Thyroid gland (tissue), 4 donors: ENCODE measurements around the gene ATP2C1. TPM values are rescaled to one million over a fixed set of nuclear protein-coding genes. Genes with fewer than 3 reads are reported as not detected.

Experiments used
- DNase-seq, 2 donors: peaks; one replicate each; pipeline ENCODE4 v3.0.0-alpha.2; 2019
- H3K27ac ChIP-seq, 3 donors: fragments of 200-600 bp; sonication (generic); 1 replicate in 2 of 3; 2 replicates in 1 of 3; pipeline ENCODE4 v1.5.1; 2016 to 2019; ENCODE audit warnings: mild to moderate bottlenecking in 1 of 3, moderate library complexity in 1 of 3
- H3K27me3 ChIP-seq: fragments of 200-600 bp; sonication (generic); one replicate; pipeline ENCODE4 v1.5.1; 2019
- H3K36me3 ChIP-seq, 2 donors: fragments of 200-600 bp; sonication (generic); one replicate each; pipeline ENCODE4 v1.5.1; 2016 to 2019
- H3K4me1 ChIP-seq, 2 donors: fragments of 200-600 bp; sonication (generic); one replicate each; pipeline ENCODE4 v1.5.1; 2017 to 2019
- H3K4me3 ChIP-seq, 3 donors: fragments of 200-600 bp; sonication (generic); replicated peaks in 1 of 3; 1 replicate in 2 of 3; 2 replicates in 1 of 3; pipeline ENCODE4 v1.5.1; 2016; ENCODE audit warnings: mild to moderate bottlenecking in 1 of 3
- H3K9me3 ChIP-seq: fragments of 200-600 bp; sonication (generic); one replicate; pipeline ENCODE4 v1.5.1; 2017
- CTCF ChIP-seq, 6 experiments: fragments of 200-600 bp in 3 of 6; fragments of 450-650 bp in 3 of 6; sonication (generic) in 3 of 6; IDR thresholded peaks; one replicate each; pipeline ENCODE4 v1.5.1; 2016 to 2019; ENCODE audit warnings: antibody characterized with exemption in 6 of 6, mild to moderate bottlenecking in 2 of 6, inconsistent platforms in 1 of 6, moderate library complexity in 1 of 6
- POLR2A ChIP-seq, 2 donors: fragments of 450-650 bp; IDR thresholded peaks; one replicate each; pipeline ENCODE4 v1.6.1; 2017; ENCODE audit warnings: antibody characterized with exemption in 2 of 2, mild to moderate bottlenecking in 2 of 2, moderate library complexity in 1 of 2
- WGBS, 2 donors: methylation state at CpG; one replicate each; pipeline ENCODE4 v1.1.5; 2017; 5-methylcytosine and 5-hydroxymethylcytosine counted together
- intact Hi-C: fragments of 100-400 bp; cut with DNase I; formaldehyde crosslinking; loops from one replicate; pipeline ENCODE4 v1.15.1; 2023
- total RNA-seq, 4 donors: library from RNA; depleted of rRNA; stranded (reverse); fragments of >200 nt; gene quantifications; one replicate each; pipeline ENCODE4 v1.2.3, GENCODE V29; 2016

Gene ATP2C1
- total RNA-seq, 4 donors from 2014 or later, result 58.9 to 89.2 (median 62.0) TPM

DNA sequence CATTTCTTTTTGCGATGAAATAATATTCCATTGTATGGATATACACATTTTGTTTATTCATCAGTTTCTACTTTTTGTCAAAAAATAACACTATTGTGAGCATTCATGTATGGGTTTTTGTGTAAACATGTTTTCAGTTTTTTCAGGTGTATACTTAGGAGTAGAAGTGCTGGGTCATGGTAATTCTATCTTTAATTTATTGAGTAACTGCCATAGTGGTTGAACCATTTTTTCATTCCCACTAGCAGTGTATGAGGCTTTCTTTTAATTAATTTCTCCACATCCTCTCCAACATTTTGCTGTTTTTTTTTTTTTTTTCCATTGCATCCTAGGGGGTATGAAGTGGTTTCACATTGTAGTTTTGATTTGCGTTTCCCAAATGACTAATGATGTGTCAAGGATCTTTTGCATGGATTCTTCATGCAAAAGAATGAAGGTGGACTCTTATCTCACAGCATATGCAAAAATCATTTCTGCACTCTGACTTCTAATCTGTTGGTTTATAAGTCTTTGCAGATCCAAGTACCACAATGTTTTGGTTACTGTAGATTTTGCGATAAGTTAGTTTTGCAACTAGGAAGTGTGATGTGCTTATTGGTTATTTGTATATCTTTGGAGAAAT lies 12.6 kb downstream of the ATP2C1 start:
- H3K36me3 ChIP-seq, result no peaks in the 10 kb centered on the region
- H3K27ac ChIP-seq, result no peak overlapping the region
- 94 to 97% methylated on average over 3 of the region's 3 CpGs for WGBS, 2 donors
- DNase-seq, result no peak
- no peaks in the 10 kb centered on the region for H3K27me3 ChIP-seq
- H3K4me1 ChIP-seq, result peaks cover 0 to 4% of the 10 kb centered on the region in 2 donors
- H3K4me3 ChIP-seq, result no peak overlapping the region
- intact Hi-C loops, result no loop called here
- TF ChIP-seq CTCF (IDR thresholded peaks at IDR 0.05) (no peak), POLR2A (IDR thresholded peaks at IDR 0.05) (no peak)
- no peaks in the 10 kb centered on the region for H3K9me3 ChIP-seq

DNA sequence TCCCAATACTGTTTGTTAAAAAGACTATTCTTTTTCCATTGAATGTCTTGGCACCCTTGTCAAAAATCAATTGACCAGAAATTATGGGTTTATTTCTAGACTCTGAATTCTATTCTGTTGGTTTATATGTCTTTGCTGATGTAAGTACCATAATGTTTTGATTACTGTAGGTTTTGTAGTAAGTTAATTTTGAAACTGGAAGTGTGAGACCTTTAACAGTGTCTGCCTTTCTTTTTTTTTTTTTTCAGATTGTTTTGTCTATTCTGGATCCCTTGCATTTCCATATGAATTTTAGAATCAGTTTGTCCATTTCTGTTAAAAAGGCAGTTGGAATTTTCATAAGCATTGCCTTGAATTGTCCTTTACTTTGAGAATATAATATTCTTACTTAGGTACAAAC lies 13.6 kb downstream of the ATP2C1 start:
- no peak for TF ChIP-seq CTCF (IDR thresholded peaks at IDR 0.05)
- no peaks in the 10 kb centered on the region for H3K36me3 ChIP-seq
- DNase-seq, result no peak

DNA sequence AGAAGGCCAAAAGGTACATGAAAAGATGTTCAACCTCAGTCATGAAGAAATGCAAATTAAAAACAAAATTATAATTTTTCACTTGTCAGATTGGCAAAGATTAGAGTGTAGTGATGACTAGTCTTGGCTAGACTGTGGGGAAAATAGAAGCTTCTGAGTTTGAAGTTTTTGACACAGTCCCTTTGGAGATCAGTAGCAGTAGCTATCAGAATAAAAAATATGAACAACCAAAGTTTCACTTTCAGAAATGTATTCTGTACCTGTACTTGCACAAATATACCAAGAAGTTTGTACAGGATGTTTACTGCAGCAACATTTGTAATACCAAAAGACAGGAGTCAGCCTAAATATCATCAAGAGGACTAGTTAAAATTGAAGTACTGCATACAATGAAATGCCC lies 14.1 kb downstream of the ATP2C1 start:
- TF ChIP-seq CTCF (IDR thresholded peaks at IDR 0.05) (no peak), POLR2A (IDR thresholded peaks at IDR 0.05) (no peak)
- H3K27ac ChIP-seq, result no peak overlapping the region
- no peak for DNase-seq
- H3K27me3 ChIP-seq, result no peaks in the 10 kb centered on the region
- no peaks in the 10 kb centered on the region for H3K9me3 ChIP-seq
- peaks cover 0 to 4% of the 10 kb centered on the region in 2 donors for H3K4me1 ChIP-seq
- no peak overlapping the region for H3K4me3 ChIP-seq
- intact Hi-C loops, result no loop called here
- no peaks in the 10 kb centered on the region for H3K36me3 ChIP-seq

More for the DNA sequence above, 13.6 kb downstream of the ATP2C1 start:
- no peak overlapping the region for H3K4me3 ChIP-seq
- no peaks in the 10 kb centered on the region for H3K27me3 ChIP-seq
- H3K27ac ChIP-seq, result no peak overlapping the region
- no peaks in the 10 kb centered on the region for H3K9me3 ChIP-seq
- H3K4me1 ChIP-seq, result peaks cover 0 to 4% of the 10 kb centered on the region in 2 donors
- intact Hi-C loops, result no loop called here

DNA sequence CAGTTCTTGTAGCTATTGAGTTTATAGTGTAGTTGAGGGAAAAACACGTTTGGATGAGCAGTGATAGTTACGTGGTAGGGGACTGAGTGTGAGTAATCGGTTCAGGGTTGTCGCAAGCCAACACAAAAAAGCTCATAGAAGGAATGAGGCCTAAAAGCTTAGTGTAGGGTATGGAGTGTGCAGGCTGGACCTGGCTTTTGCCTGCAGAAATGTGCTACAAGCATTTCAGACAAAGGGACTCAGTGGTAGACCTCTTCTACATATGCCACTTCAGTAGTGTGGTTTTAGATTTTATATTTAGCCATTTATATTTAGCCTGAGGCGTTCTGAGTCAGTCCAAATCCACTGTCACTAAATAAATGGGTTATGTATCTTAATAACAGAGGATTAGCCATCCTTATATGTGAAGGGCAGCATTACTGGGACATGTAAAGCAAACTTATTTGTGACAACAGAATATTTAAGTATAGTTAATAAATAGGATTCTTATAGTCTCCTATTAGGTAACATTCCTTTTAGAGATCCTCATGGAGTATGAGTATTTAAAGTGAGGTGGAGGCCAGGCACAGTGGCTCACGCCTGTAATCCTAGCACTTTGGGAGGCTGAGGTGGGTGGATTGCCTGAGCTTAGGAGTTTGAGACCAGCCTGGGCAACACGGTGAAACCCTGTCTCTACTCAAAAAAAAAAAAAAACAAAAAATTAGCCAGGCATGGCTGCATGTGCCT lies 21.8 kb downstream of the ATP2C1 start:
- H3K36me3 ChIP-seq, result no peaks in the 10 kb centered on the region
- H3K27ac ChIP-seq, result no peak overlapping the region
- WGBS, 2 donors, result 90 to 92% methylated on average over 7 of the region's 7 CpGs
- no peak overlapping the region for H3K4me3 ChIP-seq
- intact Hi-C loops, result no loop called here
- TF ChIP-seq CTCF (IDR thresholded peaks at IDR 0.05) (no peak), POLR2A (IDR thresholded peaks at IDR 0.05) (no peak)
- H3K4me1 ChIP-seq, result no peaks in the 10 kb centered on the region
- H3K27me3 ChIP-seq, result no peaks in the 10 kb centered on the region
- DNase-seq, result no peak
- H3K9me3 ChIP-seq, result no peaks in the 10 kb centered on the region

DNA sequence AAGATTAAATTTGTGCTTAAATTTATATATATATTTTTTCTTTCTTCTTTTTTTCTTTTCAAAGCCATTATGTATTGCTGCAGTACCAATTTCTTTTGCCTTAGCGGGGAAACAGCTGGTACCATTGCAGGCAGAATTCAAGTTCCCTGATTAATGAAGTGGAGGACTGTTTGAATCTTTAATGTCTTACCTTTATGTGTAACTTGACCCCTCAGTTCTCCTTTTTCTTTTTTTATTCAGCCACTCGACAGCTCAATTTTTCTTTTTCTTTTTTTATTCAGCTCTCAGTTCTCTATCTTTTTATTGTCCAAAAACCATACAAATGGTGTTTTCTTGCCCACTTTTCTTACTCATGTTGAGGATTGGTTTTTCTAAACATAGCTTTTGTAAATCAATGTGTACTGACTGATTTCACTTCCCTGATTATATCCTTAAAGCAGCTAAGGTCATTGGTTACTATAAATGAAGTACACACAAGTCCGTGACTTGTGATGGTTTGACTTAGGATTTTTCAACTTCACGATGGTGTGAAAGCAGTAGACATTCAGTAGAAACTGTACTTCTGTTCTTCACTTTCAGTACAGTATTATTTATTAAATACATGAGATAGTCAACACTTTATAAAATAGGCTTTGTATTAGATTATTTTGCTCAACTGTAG lies 22.8 kb downstream of the ATP2C1 start:
- Histone ChIP-seq H3K27me3 (no peaks in the 10 kb centered on the region), H3K27ac (no peak overlapping the region), H3K36me3 (no peaks in the 10 kb centered on the region), H3K9me3 (no peaks in the 10 kb centered on the region), H3K4me1 (no peaks in the 10 kb centered on the region), H3K4me3 (no peak overlapping the region)
- TF ChIP-seq POLR2A (IDR thresholded peaks at IDR 0.05) (no peak), CTCF (IDR thresholded peaks at IDR 0.05) (no peak)
- intact Hi-C loops, result no loop called here
- DNase-seq, result no peak
- WGBS, 2 donors, result 89 to 90% methylated on average over 4 of the region's 4 CpGs
